ENCODE data around the gene IL37. TPM values are rescaled to one million over a fixed set of nuclear protein-coding genes. Genes with fewer than 3 reads are reported as not detected.

Gene IL37
- total and polyA plus RNA-seq, 9 donors = not detected

GRCh38 chr2:112917856-112918255, 6.9 kb downstream of the IL37 start:
- no peaks in the 10 kb centered on the region for H3K27me3 ChIP-seq
- TF ChIP-seq EP300 (IDR thresholded peaks at IDR 0.05) (no peak), CTCF (IDR thresholded peaks at IDR 0.05) (no peak), POLR2A (IDR thresholded peaks at IDR 0.05) (no peak)
- H3K9me3 ChIP-seq = no peaks in the 10 kb centered on the region
- no peaks in the 10 kb centered on the region for H3K4me1 ChIP-seq (ENCODE audit: insufficient read depth)
- no peaks in the 10 kb centered on the region for H3K36me3 ChIP-seq
- intact Hi-C loops (cut with DNase I) = no loop called here
- no peak overlapping the region for H3K4me3 ChIP-seq
- WGBS, 3 donors = 84 to 90% (median 85%) methylated on average over 5 of the region's 5 CpGs
- DNase-seq = no peak
- H3K27ac ChIP-seq = no peak overlapping the region

- no peak for DNase-seq
- Histone ChIP-seq H3K36me3 (no peaks in the 10 kb centered on the region), H3K27me3 (no peaks in the 10 kb centered on the region), H3K4me3 (no peak overlapping the region), H3K4me1 (ENCODE audit: insufficient read depth) (no peaks in the 10 kb centered on the region), H3K9me3 (no peaks in the 10 kb centered on the region), H3K27ac (no peak overlapping the region)
- 58 to 72% (median 67%) methylated on average over 4 of the region's 4 CpGs for WGBS, 3 donors
- TF ChIP-seq CTCF (IDR thresholded peaks at IDR 0.05) (no peak), POLR2A (IDR thresholded peaks at IDR 0.05) (no peak), EP300 (IDR thresholded peaks at IDR 0.05) (no peak)
- intact Hi-C loops (cut with DNase I) = no loop called here
Measured at GRCh38 chr2:112918256-112918655, 7.3 kb downstream of the IL37 start.

GRCh38 chr2:112919086-112919485, 8.1 kb downstream of the IL37 start:
- Histone ChIP-seq H3K9me3 (no peaks in the 10 kb centered on the region), H3K27me3 (no peaks in the 10 kb centered on the region), H3K36me3 (no peaks in the 10 kb centered on the region), H3K27ac (no peak overlapping the region), H3K4me3 (no peak overlapping the region), H3K4me1 (ENCODE audit: insufficient read depth) (no peaks in the 10 kb centered on the region)
- WGBS, 3 donors = 50 to 78% (median 76%) methylated on average over 1 of the region's 1 CpG
- intact Hi-C loops (cut with DNase I) = no loop called here
- TF ChIP-seq EP300 (IDR thresholded peaks at IDR 0.05) = no peak
- TF ChIP-seq POLR2A (IDR thresholded peaks at IDR 0.05) = no peak
- TF ChIP-seq CTCF (IDR thresholded peaks at IDR 0.05) = no peak
- no peak for DNase-seq

GRCh38 chr2:112920923-112921532, 10.1 kb downstream of the IL37 start:
- Histone ChIP-seq H3K27ac (no peak overlapping the region), H3K27me3 (no peaks in the 10 kb centered on the region), H3K4me1 (ENCODE audit: insufficient read depth) (no peaks in the 10 kb centered on the region), H3K4me3 (no peak overlapping the region), H3K9me3 (no peaks in the 10 kb centered on the region), H3K36me3 (no peaks in the 10 kb centered on the region)
- no peak for DNase-seq
- intact Hi-C loops (cut with DNase I) = no loop called here
- WGBS, 3 donors = 45 to 87% (median 46%) methylated on average over 4 of the region's 4 CpGs
- no peak for TF ChIP-seq POLR2A (IDR thresholded peaks at IDR 0.05)
- TF ChIP-seq EP300 (IDR thresholded peaks at IDR 0.05) = no peak
- no peak for TF ChIP-seq CTCF (IDR thresholded peaks at IDR 0.05)
